Heart left ventricle (tissue), 13 donors: ENCODE data around the gene NABP1.

Experiments used
- CTCF ChIP-seq, 12 donors: fragments of 200-600 bp; sonication (generic) in 4 of 12; IDR thresholded peaks; one replicate each; pipeline versions ENCODE4 v1.5.0 to v1.8.0; 2018 to 2022; ENCODE audit warnings: antibody characterized with exemption in 12 of 12, mild to moderate bottlenecking in 5 of 12
- POLR2A ChIP-seq, 2 donors: fragments of 450-650 bp; IDR thresholded peaks; one replicate each; pipeline ENCODE4 v1.6.1; 2017; ENCODE audit warnings: antibody characterized with exemption in 2 of 2, mild to moderate bottlenecking in 2 of 2, moderate library complexity in 2 of 2
- donor health status: ischemic (EF 13 %, LVEDD 7.1; RV severe dilation, severe dysfunction).
- donor health status: DM: no; HTN: yes; CAD: no.
- donor health status: DM: no; HTN: no; CAD: no.
- donor health status: ischemic (EF 25% LVEDD 6.9; RV normal size, moderate dysfunction).
- donor health status: ischemic (EF 25% LVEDD 5.7; RV mildly dilated, moderate dysfunction).
- donor health status: ischemic (EF 35%, LVEDD 5.7; RV mildly dilated, moderate dysfunction).
- donor health status: nonischemic (EF 11% LVEDD 7.7; RV severe dilation, severe dysfunction).
- donor health status: DM: yes; HTN: yes; CAD: no.
- donor health status: PGD.
- donor health status: ischemic (EF 29% LVEDD 5.4; RV normal size, mild dysfunction).
- donor health status: nonischemic (EF 23%, LVEDD 6.1; RV moderate dilation, normal function).

GRCh38 chr2:191686729-191687128 is 8.8 kb downstream of the NABP1 start:
- TF ChIP-seq CTCF (IDR thresholded peaks at IDR 0.05) (no peak), POLR2A (IDR thresholded peaks at IDR 0.05) (no peak)
